Measurements from ENCODE around the gene PRKAG2. TPM values are rescaled to one million over a fixed set of nuclear protein-coding genes. Genes with fewer than 3 reads are reported as not detected.

PRKAG2 gene
- total RNA-seq, 1 experiment from 2014 or later: 22.1 TPM

DNA sequence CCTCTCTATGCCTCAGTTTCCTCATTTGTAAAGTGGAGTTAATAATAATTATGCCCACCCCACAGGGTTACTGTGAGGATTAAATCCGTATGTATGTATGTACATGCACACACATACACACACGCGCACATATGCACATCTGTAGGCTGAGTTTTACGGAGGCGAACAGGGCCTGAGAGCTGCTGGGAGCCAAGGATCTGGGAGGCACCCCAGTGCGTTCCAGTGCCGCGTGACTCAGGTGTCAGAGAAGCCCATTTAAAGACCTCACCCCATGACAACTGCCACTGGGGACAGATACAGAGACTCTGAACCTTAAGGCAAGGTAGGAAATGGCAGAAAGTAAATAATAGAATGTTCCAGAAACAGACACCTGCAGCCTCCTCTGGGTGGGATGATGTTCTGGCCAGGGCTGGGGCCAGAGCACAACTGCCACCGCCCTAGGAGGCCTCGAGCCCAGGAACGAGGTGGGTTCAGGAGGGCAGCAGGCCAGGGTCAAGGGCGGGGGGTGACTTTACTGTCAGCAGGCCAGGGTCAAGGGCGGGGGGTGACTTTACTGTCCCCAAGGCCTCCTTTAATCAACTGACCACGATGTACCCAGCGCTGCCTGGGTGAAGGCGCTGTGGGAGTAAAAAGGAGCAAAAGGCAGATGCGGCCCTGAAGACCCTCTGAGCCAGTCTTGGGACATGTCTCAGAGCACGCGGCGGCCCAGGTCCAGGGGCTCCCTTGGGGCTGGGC, 54.9 kb downstream of the PRKAG2 start:
- no peak for DNase-seq (ENCODE audit: extremely low read depth, low read depth)

DNA sequence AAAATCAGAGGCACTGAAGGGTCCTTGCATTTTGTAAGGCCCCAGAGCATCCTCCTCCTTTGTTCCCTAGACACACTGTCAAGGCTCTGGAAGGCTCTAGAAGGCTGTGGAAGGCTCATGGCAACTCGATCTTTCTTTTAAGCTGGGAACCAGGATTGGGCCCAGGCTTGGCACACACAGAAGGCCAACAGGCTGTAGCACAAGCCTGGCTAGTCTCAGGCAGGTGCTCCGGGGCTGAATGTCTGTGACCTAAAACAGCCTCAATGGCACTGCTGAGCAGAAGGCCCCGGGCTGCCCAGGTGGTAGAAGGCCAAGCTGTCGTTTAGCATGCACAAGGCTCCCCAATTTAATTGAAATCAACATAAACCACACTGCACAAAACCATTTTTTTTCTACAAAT, 55.7 kb downstream of the PRKAG2 start:
- no peak for DNase-seq (ENCODE audit: extremely low read depth, low read depth)

DNA sequence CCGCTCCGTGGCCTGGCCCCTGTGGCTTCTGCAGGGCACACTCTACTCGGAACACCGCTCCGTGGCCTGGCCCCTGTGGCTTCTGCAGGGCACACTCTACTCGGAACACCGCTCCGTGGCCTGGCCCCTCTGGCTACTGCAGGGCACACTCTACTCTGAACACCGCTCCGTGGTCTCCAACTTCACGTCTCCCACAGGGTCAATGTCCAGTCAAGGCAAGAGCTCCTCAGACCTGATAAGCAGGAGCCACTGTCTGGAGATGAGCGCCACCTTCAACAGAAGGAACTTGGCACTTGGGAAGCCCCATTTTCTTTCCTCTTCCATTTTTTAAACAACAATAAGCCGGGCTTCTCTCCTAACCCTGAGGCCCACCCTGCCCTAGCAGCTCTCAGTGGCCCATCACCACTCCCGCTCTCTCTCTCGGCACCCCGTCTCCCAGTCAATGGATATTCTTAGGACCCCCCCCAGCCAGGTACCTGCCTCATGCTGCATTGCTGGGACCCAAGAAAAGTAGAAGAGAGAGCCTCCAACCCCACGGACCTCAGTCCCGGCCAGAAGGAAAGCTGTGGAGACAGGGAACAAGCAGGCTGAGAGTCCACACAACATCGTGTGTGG, 56.3 kb downstream of the PRKAG2 start:
- DNase-seq (ENCODE audit: extremely low read depth, low read depth): no peak

DNA sequence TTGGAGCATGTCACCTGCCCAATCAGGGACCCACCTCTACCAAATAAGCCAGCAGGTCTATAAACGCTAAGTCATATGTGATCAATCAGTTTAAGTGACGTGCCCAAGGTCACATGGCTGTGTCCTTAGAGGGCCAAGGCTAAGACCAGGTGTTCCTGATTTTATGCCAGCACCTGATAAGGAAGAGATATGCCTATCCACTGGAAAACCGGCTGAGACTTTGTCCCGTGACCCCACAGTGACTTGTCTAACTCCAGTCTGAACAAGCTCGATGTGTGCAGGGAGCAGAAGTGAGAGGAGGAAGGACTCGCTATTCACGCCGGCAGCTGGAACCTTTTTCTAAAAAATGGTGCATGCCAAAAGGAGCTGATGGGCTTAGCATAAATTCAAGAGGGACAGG, 57.0 kb downstream of the PRKAG2 start:
- DNase-seq (ENCODE audit: extremely low read depth, low read depth): no peak

DNA sequence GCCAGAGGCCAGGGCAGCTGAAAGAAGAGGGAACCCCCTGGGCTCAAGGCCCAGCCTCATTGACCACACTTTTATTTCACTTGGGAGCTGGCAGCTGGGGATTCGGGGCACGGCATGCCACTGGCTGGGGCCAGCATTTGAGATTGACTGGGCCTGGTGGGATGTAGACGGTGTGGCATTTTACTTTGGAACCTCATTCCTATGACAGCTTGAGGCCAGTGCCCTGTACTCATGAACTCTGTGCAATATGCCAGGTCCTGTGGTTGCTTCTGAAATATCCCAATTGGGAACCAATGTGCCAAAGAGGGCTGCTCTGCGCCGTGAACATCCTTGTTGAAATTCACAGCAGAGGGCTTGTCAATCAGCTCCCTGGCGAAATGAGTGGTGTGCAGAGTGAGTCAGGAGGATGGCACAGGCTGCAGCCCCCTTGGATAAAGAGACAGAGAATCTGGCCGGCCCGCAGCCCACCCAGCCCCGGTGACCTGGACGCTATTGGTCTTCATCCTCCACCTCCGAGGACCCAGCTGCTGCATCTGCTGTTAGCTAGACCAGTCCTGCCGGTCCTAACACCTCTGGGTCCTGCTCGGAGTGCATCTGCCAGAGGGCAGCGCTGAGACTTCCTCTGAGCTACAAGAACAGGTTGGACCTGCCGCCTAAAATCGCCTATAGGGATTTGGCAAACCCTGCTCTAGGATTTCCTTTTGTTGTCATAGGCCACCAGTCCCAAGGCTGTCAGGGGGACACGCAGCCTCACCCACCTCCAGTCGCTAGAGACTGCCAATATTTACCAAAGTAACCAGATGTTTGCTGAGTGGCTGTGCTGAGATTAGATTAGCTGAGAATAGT, 58.0 kb downstream of the PRKAG2 start:
- no peak for DNase-seq (ENCODE audit: extremely low read depth, low read depth)

DNA sequence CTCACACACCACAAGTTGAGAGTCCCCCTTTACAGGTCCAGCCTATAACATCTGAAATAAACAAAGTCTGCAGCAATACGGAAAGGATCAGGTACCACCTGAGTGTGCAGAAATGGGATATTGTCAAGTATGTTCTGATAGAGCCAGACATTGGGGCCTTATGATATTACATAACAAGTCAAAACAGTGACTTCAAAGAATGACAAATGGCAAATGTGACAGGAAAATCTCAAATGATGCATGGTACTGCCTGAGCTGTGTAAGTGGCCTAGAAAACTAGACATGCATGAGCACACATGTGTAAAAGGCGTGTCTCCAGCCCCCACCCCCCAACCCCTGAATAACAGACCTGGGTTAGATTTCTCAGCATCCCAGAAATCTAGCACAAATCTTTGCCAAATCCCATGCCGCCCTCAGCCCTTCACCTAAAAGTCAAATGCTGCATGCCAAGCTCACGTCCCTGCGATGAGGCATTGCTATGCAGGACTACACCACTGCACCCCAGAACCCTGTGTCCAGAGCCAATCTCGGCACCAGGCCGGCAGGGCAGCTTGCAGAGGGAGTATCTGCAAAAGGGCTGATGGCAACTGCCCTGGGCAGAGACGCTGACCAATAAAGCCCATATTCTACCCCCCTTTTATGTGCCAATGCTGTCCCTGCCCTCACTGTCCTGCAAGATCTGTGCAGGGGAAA, 58.8 kb downstream of the PRKAG2 start:
- no peak for DNase-seq (ENCODE audit: extremely low read depth, low read depth)

DNA sequence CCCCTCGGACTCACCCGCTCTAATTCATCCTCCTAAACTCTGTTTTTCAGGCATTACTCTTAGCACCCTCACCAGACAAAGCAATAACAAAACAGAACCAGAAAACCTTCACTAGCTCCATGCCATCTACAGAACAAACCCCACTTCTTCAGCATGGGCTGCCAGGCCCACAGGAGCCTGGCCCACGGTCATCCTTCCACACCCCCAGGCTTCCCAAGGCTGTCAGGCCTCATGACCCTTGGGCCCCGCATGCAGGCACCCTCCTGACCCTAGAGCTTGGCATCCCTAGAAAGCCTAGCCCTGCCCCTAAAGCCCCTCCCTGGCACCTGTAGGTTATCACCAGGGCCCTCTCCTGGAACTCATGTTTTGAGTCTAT, 59.6 kb downstream of the PRKAG2 start:
- DNase-seq (ENCODE audit: extremely low read depth, low read depth): no peak

DNA sequence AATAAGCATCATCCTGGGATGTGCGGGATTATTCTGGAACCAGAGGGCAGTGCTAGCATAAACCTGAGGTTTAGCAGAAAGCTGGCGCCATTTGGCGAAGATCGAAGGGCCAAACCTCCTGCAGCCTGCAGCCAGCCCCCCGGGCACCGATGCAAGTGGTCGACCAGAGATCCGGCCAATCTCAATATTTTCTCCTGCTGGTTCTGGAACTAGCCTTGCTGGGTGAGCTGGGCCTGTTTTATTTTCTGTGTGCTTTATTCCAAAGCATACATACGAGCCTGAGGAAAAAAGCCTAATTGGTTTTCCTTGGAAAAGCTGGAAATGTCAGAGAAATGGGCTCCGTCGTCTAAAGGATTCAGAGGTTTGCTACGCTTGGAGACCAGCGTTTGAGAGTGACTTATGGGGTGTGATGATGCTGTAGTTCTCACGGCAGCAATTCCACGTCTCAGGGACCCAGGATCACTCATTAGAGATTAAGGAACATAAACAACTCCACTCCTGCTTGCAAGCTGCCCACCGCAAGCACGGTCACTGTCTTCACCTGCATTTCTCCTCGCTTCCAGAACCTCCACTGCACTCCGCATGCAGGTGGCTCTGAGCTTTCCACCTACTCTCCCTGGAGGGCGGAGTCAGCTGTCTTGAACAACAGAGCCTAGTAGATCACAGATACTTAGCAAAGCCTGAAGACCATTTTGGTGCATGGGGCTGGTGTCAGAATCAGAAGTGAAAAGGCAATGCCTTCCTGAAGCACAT, 60.2 kb downstream of the PRKAG2 start:
- no peak for DNase-seq (ENCODE audit: extremely low read depth, low read depth)

DNA sequence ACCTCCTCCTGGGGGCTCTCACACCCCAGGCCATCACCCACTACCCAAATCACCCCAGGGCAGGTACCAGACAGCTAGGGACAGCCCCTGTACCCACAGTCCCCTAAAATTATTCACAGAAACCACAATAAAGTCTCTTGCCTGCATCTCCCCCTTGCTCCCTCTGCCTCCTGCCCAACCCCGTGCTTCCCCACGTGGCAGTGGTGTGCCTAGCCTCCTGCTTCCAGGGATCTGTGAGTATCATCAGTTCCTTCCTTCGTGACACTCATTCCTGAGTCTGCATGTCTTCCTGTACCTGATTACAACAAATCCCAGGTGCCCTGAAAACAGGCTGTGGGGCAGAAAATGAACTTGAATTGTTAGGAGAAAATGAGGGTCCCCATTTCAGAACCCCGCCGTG, 61.5 kb downstream of the PRKAG2 start:
- DNase-seq (ENCODE audit: extremely low read depth, low read depth): no peak

DNA sequence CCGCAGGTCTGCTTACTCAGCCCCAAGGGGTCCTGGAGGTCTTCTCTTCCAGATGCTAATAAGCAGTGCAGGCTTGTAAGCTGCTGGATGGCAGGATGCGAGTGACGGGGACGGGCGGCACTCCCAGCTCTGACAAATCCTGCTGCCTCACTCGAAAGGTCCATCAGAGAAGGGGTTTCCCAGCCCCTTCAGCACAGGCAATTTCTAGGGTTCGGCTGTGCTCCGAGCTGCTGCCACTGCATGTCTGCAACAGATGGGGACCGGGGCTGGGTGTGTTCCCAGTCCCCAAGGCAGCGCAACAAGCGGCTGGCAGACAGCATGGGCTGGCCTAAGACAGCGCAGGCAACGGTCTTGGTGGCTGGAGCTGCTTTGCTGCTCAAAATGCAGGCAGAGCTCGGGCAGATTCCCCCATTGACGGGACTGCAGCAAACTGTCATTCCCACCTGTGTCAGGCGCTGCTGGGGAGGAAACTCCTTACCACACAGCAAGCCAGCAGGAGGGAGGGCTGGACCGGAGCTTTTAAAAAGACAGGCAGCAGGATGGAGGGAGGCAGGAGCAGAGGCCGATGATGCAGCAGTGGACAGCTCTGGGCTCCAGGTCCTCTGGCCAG, 62.4 kb downstream of the PRKAG2 start:
- no peak for DNase-seq (ENCODE audit: extremely low read depth, low read depth)

DNA sequence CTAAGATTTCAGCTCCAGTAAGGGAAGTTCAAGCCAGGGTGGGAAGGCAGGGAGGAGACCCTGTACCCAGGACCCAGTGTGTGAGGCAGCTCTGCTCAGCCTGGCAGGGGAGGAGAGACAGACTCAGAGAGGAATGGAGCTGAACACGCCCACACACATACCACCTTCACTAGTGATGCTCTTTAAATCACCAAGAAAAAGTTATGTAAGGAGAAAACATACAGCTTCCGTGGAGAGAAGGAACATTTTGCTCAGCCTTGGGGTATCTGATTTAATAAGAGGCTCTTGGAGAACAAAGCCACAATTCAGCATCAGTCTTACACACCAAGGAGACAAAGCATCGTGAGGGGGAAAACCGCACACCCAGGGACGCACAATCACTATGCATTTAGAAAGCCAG, 62.9 kb downstream of the PRKAG2 start:
- DNase-seq (ENCODE audit: extremely low read depth, low read depth): no peak

DNA sequence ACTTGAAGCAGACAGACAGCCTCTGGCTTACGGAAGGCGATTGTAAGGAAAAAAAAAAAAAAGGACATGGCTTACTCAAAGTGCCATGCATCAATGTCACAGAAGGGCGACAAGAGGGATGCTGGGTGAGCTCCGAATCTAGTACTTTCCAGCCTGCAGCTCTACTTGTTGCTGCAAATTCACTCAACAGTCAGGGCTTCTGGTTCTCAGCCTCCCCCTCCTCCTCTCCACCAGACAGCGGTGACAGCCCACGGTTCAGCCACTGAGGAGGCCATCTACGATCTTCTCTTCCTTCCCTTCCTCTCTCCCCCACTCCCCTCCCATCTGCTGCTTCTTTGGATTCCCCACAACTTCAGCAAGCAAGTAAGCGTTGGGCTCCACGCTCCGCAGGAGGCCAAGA, 63.5 kb downstream of the PRKAG2 start:
- no peak for DNase-seq (ENCODE audit: extremely low read depth, low read depth)

DNA sequence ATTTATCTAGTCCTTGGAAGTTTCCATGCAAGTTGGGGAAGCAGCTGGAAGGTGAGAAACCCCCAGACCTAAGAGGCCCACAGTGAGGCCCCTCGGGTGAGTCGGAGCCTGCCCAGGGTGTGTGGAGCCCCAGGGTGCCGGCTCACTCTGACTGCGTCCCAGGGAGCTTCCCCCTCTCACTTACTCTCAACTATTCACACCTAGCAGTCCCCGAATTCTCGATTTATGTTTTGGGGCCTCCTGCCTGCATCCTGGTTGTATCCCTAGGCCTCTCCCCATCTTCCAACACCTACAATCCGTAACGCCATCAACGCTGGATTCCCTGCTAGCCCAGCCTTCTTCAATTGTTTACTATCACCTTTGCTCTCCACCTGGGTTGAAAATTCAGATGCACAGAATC, 63.9 kb downstream of the PRKAG2 start:
- DNase-seq (ENCODE audit: extremely low read depth, low read depth): no peak

DNA sequence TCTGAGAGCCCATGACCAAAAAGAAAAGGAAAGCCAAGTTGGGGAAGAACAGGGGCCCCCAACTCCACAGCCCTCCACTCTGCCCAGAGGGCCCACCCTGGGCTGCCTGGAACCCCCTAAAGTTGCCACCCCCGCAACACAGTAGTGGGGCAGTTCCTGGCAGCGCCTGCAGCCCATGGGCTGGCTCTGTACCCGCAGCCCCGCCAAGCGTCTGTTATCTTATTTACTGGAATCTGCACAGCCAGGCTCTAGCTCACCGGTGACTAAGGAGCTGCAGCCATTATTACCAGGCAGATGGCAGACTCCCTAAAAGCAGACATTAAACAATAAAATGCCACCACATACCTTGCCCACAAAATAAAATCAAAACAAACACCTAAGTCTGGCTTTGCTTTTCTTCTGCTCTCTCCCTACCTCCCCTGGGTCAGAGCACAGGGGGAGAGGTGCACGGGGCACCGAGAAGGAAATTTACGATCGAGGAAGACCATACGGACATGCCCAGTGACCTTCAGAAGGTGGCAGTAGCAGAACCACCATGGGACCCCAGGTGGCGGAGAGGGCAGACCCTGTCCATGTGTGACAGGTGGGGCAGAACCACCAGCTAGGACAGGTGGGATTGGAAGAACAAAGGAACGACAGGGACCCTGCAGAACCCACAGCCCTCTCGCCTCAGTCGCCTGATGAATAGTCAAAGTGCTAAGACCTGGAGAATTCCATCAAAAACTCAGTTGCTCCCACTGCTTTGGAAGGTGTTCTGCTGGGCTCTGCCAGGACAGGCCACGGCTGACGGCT, 66.3 kb downstream of the PRKAG2 start:
- no peak for DNase-seq (ENCODE audit: extremely low read depth, low read depth)

DNA sequence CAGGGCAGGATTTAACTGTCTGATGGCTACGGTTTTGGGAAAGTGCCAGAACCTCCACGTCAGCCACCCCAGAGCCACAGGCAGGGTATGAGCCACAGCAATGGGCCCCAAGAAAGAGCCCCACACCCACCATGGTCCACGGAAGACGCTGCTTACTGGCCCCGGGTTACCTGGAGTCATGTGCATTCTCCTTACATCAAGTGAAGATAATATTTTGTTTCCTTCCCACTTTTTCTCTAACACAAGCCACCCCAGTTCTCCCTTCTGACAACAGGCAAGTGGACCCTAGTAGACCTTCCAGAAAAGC, 67.1 kb downstream of the PRKAG2 start:
- DNase-seq (ENCODE audit: extremely low read depth, low read depth): no peak

DNA sequence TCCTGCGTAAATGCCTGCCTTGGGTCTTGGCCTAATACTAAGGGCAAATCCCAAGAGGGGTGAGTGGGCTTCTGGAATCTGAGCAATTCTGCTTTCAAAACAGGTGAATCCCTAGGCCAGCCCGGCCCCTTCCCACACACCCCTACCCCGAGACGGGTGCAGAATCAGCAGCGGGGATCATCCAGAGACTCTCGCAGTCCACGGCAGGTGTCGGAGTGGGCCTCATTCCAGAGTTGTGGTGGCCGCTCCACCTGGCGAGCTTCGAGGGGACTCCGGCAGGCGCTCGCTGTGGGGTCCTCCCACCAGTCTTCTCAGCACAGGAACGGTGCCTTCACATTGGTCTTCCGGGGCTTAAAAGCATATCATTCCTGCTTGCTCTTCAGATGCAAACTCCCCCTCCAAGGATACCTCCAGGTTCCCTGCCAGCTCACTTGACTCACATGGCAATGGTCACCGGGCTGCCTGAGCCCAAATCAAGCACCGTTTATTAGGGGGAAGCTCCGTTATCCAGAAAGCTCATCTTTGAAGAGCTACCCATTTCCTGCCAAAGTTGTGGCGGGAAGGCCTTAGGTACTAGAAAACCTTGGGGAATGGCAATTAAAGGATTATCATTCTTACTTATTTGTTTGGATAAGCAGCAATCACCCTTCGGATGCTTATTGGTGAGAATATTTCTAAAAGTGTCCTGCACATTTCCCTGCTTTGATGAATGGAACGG, 67.6 kb downstream of the PRKAG2 start:
- DNase-seq (ENCODE audit: extremely low read depth, low read depth): no peak

DNA sequence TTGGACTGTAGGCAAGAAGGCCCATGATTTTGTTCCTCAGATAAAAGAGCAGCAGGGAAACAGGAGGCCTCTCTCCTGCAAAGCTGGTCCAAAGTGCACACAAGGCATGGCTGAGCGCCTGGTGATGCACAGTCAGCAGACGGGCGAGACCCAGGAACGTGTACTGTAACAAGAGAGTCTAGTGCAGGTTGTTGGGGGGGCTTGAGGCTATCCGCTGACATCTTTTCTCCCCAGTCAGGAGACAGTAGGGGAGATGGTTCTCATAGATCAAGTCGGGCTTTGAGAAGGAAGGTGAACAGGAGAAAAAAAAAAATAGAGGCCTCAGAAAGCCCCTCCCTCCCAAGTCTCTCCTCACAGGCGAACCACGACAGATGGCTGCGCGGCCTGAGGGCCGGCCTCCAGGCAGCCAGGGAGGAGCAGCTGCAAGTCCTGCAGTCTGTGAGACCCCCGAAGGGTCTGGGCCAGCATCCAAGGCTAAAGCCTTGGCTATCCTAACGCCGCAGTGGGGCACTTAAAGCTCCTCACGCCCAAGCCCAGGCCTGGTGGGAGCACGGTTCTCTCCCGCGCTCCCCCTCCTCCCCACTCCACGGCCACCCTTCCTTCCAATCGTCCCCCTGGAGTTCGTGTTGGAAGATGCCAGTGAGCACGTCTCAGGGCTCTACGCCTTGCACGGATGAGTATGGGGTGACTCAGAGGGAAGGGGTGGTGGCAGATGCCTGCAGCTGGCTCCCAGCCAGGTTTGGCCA, 68.3 kb downstream of the PRKAG2 start:
- DNase-seq (ENCODE audit: extremely low read depth, low read depth): peak; percentile 91

DNA sequence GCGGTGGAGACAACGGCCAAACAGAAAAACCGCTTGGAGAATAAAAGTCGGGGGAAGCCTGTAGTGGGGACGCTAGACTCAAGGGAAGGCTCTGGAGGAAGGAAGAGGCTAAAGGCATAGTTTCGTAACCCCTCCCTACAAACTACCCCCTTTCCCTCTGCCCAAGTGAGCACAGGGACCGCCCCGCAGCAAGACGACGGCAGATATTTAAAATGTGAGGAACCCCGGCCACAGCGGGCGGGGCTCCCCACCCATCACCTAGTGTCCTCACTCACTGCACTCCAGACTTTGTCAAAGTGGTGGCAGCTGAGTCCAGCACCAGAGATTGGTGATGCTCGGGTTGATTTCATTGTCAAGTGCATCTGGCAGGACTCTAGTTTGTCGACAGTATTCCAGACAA, 69.1 kb downstream of the PRKAG2 start:
- no peak for DNase-seq (ENCODE audit: extremely low read depth, low read depth)
